ENCODE results near the gene SLC9A9. TPM values are rescaled to one million over a fixed set of nuclear protein-coding genes. Genes with fewer than 3 reads are reported as not detected.

SLC9A9 gene
- total RNA-seq, 4 donors from 2014 or later = 1.7 to 8.2 (median 3.6) TPM

- in situ Hi-C loops (cut with MboI; ENCODE audit: low sequenced_read_pairs in 4 of 4) (no loop called here), intact Hi-C loops (cut with DNase I; ENCODE audit: low total_unique reads) (no loop called here)
- H3K4me1 ChIP-seq = no peaks in the 10 kb centered on the region
Observed at GRCh38 chr3:143328451-143328850, 519.8 kb downstream of the SLC9A9 start.

GRCh38 chr3:143326983-143327778 lies 521.1 kb downstream of the SLC9A9 start:
- intact Hi-C loops (cut with DNase I; ENCODE audit: low total_unique reads) = no loop called here
- Histone ChIP-seq H3K27me3 (no peaks in the 10 kb centered on the region), H3K4me3 (no peak overlapping the region), H3K27ac (no peak overlapping the region), H3K4me1 (no peaks in the 10 kb centered on the region), H3K9me3 (no peaks in the 10 kb centered on the region), H3K36me3 (no peaks in the 10 kb centered on the region)
- in situ Hi-C loops (cut with MboI; ENCODE audit: low sequenced_read_pairs in 4 of 4) = no loop called here
- DNase-seq = no peak
- TF ChIP-seq POLR2A (IDR thresholded peaks at IDR 0.05) (no peak), CTCF (IDR thresholded peaks at IDR 0.05 in 4 of 5, conservative IDR thresholded peaks at IDR 0.05 in 1 of 5) (no peak)
- ATAC-seq = no peak

More at GRCh38 chr3:143328451-143328850, 519.8 kb downstream of the SLC9A9 start:
- no peak for TF ChIP-seq CTCF (IDR thresholded peaks at IDR 0.05 in 4 of 5, conservative IDR thresholded peaks at IDR 0.05 in 1 of 5)
- no peak for TF ChIP-seq POLR2A (IDR thresholded peaks at IDR 0.05)
- DNase-seq (no peak), ATAC-seq (no peak)
- H3K27ac ChIP-seq = no peak overlapping the region
- no peaks in the 10 kb centered on the region for H3K36me3 ChIP-seq
- no peaks in the 10 kb centered on the region for H3K9me3 ChIP-seq
- no peak overlapping the region for H3K4me3 ChIP-seq
- no peaks in the 10 kb centered on the region for H3K27me3 ChIP-seq

GRCh38 chr3:143321058-143321769 lies 527.1 kb downstream of the SLC9A9 start:
- H3K27me3 ChIP-seq = no peaks in the 10 kb centered on the region
- no peaks in the 10 kb centered on the region for H3K36me3 ChIP-seq
- H3K9me3 ChIP-seq = no peaks in the 10 kb centered on the region
- ATAC-seq (no peak), DNase-seq (no peak)
- H3K4me1 ChIP-seq = no peaks in the 10 kb centered on the region
- H3K27ac ChIP-seq = no peak overlapping the region
- in situ Hi-C loops (cut with MboI; ENCODE audit: low sequenced_read_pairs in 4 of 4) (no loop called here), intact Hi-C loops (cut with DNase I; ENCODE audit: low total_unique reads) (no loop called here)
- TF ChIP-seq POLR2A (IDR thresholded peaks at IDR 0.05) (no peak), CTCF (IDR thresholded peaks at IDR 0.05 in 4 of 5, conservative IDR thresholded peaks at IDR 0.05 in 1 of 5) (no peak)
- no peak overlapping the region for H3K4me3 ChIP-seq

- no peak overlapping the region for H3K27ac ChIP-seq
- no peak for DNase-seq
- no peaks in the 10 kb centered on the region for H3K9me3 ChIP-seq
- H3K4me1 ChIP-seq = no peaks in the 10 kb centered on the region
- TF ChIP-seq POLR2A (IDR thresholded peaks at IDR 0.05) (no peak), CTCF (IDR thresholded peaks at IDR 0.05 in 4 of 5, conservative IDR thresholded peaks at IDR 0.05 in 1 of 5) (no peak)
- no peak for ATAC-seq
- no peak overlapping the region for H3K4me3 ChIP-seq
- no peaks in the 10 kb centered on the region for H3K27me3 ChIP-seq
- no peaks in the 10 kb centered on the region for H3K36me3 ChIP-seq
- intact Hi-C loops (cut with DNase I; ENCODE audit: low total_unique reads) (no loop called here), in situ Hi-C loops (cut with MboI; ENCODE audit: low sequenced_read_pairs in 4 of 4) (no loop called here)
Observed at GRCh38 chr3:143315766-143316165, 532.5 kb downstream of the SLC9A9 start.
